Uterus (tissue), 2 donors: Measurements from ENCODE around the gene STX18.

ENCODE experiments used
- POLR2A ChIP-seq, 2 donors: fragments of 450-650 bp; IDR thresholded peaks; one replicate each; pipeline ENCODE4 v1.6.1; 2016; ENCODE audit warnings: antibody characterized with exemption in 2 of 2, mild to moderate bottlenecking in 1 of 2, moderate library complexity in 1 of 2
- TF ChIP-seq, protein P1 (sequence below), 4 experiments: fragments of 200-600 bp in 2 of 4; fragments of 450-650 bp in 2 of 4; sonication (generic) in 2 of 4; IDR thresholded peaks; one replicate each; pipeline ENCODE4 v1.5.1; 2016 to 2019; ENCODE audit warnings: antibody characterized with exemption in 4 of 4, mild to moderate bottlenecking in 2 of 4, moderate library complexity in 1 of 4

GRCh38 chr4:4509521-4509920 is 32.3 kb downstream of the STX18 start:
- TF ChIP-seq, protein P1, sequence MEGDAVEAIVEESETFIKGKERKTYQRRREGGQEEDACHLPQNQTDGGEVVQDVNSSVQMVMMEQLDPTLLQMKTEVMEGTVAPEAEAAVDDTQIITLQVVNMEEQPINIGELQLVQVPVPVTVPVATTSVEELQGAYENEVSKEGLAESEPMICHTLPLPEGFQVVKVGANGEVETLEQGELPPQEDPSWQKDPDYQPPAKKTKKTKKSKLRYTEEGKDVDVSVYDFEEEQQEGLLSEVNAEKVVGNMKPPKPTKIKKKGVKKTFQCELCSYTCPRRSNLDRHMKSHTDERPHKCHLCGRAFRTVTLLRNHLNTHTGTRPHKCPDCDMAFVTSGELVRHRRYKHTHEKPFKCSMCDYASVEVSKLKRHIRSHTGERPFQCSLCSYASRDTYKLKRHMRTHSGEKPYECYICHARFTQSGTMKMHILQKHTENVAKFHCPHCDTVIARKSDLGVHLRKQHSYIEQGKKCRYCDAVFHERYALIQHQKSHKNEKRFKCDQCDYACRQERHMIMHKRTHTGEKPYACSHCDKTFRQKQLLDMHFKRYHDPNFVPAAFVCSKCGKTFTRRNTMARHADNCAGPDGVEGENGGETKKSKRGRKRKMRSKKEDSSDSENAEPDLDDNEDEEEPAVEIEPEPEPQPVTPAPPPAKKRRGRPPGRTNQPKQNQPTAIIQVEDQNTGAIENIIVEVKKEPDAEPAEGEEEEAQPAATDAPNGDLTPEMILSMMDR (IDR thresholded peaks at IDR 0.05) = no peak
- no peak for TF ChIP-seq POLR2A (IDR thresholded peaks at IDR 0.05)
